Measurements from ENCODE around the gene HOXC9.
"Not testable (repeated sequence)": the region's sequence is repeated elsewhere in the genome, so short reads cannot be mapped to it uniquely, and the experiment has no call there.

HOXC9 gene

GRCh38 chr12:54040648-54041047, 40.7 kb downstream of the HOXC9 start:
- H3K27me3 ChIP-seq (replicated peaks): peaks cover 72% of the 10 kb centered on the region
- no peak overlapping the region for H3K27ac ChIP-seq
- no peaks in the 10 kb centered on the region for H3K36me3 ChIP-seq (replicated peaks)
- DNase-seq: no peak
- in situ Hi-C loops (cut with HindIII; ENCODE audit: low pct_ligation_motif_present, low sequenced_read_pairs): no loop called here
- no peak overlapping the region for H3K4me3 ChIP-seq (ENCODE audit: low read depth, low read length)
- no peak for TF ChIP-seq CTCF (IDR thresholded peaks at IDR 0.05; ENCODE audit: low read depth, low read length, missing control alignments)

DNA sequence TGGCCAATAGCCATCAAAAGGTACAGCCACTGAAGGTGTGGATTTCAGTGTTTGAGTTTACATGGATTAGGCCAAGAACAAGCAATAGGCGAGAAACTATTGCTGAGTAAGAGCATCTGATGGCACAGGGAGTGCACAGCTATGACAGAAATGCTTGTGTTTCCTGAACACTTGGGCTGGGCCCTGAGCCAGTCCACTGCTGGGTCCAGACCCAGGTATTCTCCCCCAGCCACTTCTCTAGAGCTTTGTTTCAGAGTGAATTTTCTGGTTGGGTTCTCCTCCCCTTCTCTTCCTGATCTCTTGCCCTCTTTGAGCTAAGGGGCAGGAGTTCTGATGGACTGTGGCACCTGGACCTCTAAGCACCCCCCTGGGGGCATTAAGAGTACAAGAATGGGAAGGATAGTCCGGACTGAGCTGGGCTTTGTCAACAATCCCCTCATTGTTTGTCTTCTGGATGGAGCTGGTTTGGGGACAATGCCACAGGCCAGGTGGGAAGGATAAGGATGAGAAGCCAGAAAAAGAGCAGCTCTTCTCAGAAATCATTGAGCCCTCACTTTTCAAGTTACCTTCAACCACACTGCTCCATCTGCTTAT, 41.2 kb downstream of the HOXC9 start:
- in situ Hi-C loops (cut with HindIII; ENCODE audit: low pct_ligation_motif_present, low sequenced_read_pairs): no loop called here
- no peak for DNase-seq
- no peak overlapping the region for H3K27ac ChIP-seq
- peaks cover 73% of the 10 kb centered on the region for H3K27me3 ChIP-seq (replicated peaks)
- no peak overlapping the region for H3K4me3 ChIP-seq (ENCODE audit: low read depth, low read length)
- TF ChIP-seq CTCF (IDR thresholded peaks at IDR 0.05; ENCODE audit: low read depth, low read length, missing control alignments): no peak
- H3K36me3 ChIP-seq (replicated peaks): no peaks in the 10 kb centered on the region

GRCh38 chr12:54042033-54042432, 42.1 kb downstream of the HOXC9 start:
- H3K27ac ChIP-seq; H3K4me3 ChIP-seq (ENCODE audit: low read depth, low read length); H3K36me3 ChIP-seq (replicated peaks); DNase-seq; in situ Hi-C loops (cut with HindIII; ENCODE audit: low pct_ligation_motif_present, low sequenced_read_pairs): not testable (repeated sequence)
- H3K27me3 ChIP-seq (replicated peaks): peaks cover 75% of the 10 kb centered on the region

- Histone ChIP-seq H3K27me3 (replicated peaks) (peaks cover 77% of the 10 kb centered on the region), H3K36me3 (replicated peaks) (no peaks in the 10 kb centered on the region), H3K4me3 (ENCODE audit: low read depth, low read length) (no peak overlapping the region), H3K27ac (no peak overlapping the region)
- no peak for DNase-seq
- in situ Hi-C loops (cut with HindIII; ENCODE audit: low pct_ligation_motif_present, low sequenced_read_pairs): no loop called here
- no peak for TF ChIP-seq CTCF (IDR thresholded peaks at IDR 0.05; ENCODE audit: low read depth, low read length, missing control alignments)
Measured at GRCh38 chr12:54042970-54043853, 43.3 kb downstream of the HOXC9 start.

GRCh38 chr12:54044425-54045103, 44.6 kb downstream of the HOXC9 start:
- Histone ChIP-seq H3K27ac (no peak overlapping the region), H3K27me3 (replicated peaks) (peaks cover 75% of the 10 kb centered on the region)

More at GRCh38 chr12:54044425-54045103, 44.6 kb downstream of the HOXC9 start:
- DNase-seq: no peak
- no peak for TF ChIP-seq CTCF (IDR thresholded peaks at IDR 0.05; ENCODE audit: low read depth, low read length, missing control alignments)
- in situ Hi-C loops (cut with HindIII; ENCODE audit: low pct_ligation_motif_present, low sequenced_read_pairs): no loop called here
- Histone ChIP-seq H3K4me3 (ENCODE audit: low read depth, low read length) (no peak overlapping the region), H3K36me3 (replicated peaks) (no peaks in the 10 kb centered on the region)

All from brain microvascular endothelial cell (primary cell).